ENCODE measurements around the gene TAS1R1.
A peak's percentile ranks its signal among the peaks of the same experiment; 100 is the strongest.

Gene TAS1R1

GRCh38 chr1:6603915-6604558 is 48.9 kb downstream of the TAS1R1 start:
- DNase-seq (ENCODE audit: low spot score) = peak; percentile 83

- DNase-seq (ENCODE audit: low spot score) = peak; percentile 76
Measured at GRCh38 chr1:6612641-6613360, 57.7 kb downstream of the TAS1R1 start.

GRCh38 chr1:6613361-6614018 is 58.4 kb downstream of the TAS1R1 start, which contains the start of gene PHF13:
Gene PHF13, plus strand, starts transcription at chr1:6613731. Its CDS starts 336 bp downstream, at chr1:6614067.
- peak; percentile 100 for DNase-seq (ENCODE audit: low spot score)

GRCh38 chr1:6614019-6614928 is 59.2 kb downstream of the TAS1R1 start:
- peak; percentile 76 for DNase-seq (ENCODE audit: low spot score)

GRCh38 chr1:6614929-6615785 is 60.0 kb downstream of the TAS1R1 start:
- DNase-seq (ENCODE audit: low spot score) = no peak

- DNase-seq (ENCODE audit: low spot score) = no peak
Measured at GRCh38 chr1:6619045-6619444, 63.9 kb downstream of the TAS1R1 start.

GRCh38 chr1:6621429-6622391 is 66.6 kb downstream of the TAS1R1 start:
- no peak for DNase-seq (ENCODE audit: low spot score)

- no peak for DNase-seq (ENCODE audit: low spot score)
Measured at GRCh38 chr1:6622396-6623152, 67.5 kb downstream of the TAS1R1 start.

- DNase-seq (ENCODE audit: low spot score) = no peak
Measured at GRCh38 chr1:6623269-6623965, 68.3 kb downstream of the TAS1R1 start.

- peak; percentile 91 for DNase-seq (ENCODE audit: low spot score)
Measured at GRCh38 chr1:6624710-6625583, 69.8 kb downstream of the TAS1R1 start, which contains the start of gene THAP3. Gene THAP3, plus strand, starts transcription at chr1:6624868. Its CDS starts 351 bp downstream, at chr1:6625219.

GRCh38 chr1:6625584-6626149 is 70.6 kb downstream of the TAS1R1 start:
- DNase-seq (ENCODE audit: low spot score) = no peak

GRCh38 chr1:6627031-6627430 is 71.9 kb downstream of the TAS1R1 start:
- DNase-seq (ENCODE audit: low spot score) = no peak

GRCh38 chr1:6627841-6628545 is 72.9 kb downstream of the TAS1R1 start:
- no peak for DNase-seq (ENCODE audit: low spot score)

- DNase-seq (ENCODE audit: low spot score) = no peak
Measured at GRCh38 chr1:6628971-6629479, 73.9 kb downstream of the TAS1R1 start.
